Right cardiac atrium (tissue), 5 donors: ENCODE data around the gene PASK. TPM values are rescaled to one million over a fixed set of nuclear protein-coding genes. Genes with fewer than 3 reads are reported as not detected.

Source experiments
- ATAC-seq, 2 donors: fragments of 200-7000 bp; cut with Tn5 transposase; one replicate each; pipeline versions ENCODE4 v1.8.0 to v1.9.1; 2020; ENCODE audit warnings: moderate library complexity in 2 of 2, mild to moderate bottlenecking in 1 of 2
- DNase-seq, 3 donors: peaks; one replicate each; pipeline ENCODE4 v3.0.0-alpha.2; 2020
- H3K27ac ChIP-seq: one replicate; pipeline ENCODE4 v1.5.1; 2013; ENCODE audit warnings: mild to moderate bottlenecking, low read length, control low read depth, moderate library complexity
- H3K27me3 ChIP-seq: one replicate; pipeline ENCODE4 v1.6.1; 2013; ENCODE audit not compliant: control insufficient read depth, insufficient read depth
- H3K4me1 ChIP-seq: one replicate; pipeline ENCODE4 v1.6.1; 2013; ENCODE audit warnings: low read length; ENCODE audit not compliant: control insufficient read depth, insufficient read depth
- H3K4me3 ChIP-seq: one replicate; pipeline ENCODE4 v1.5.1; 2013; ENCODE audit warnings: low read length, control low read depth
- H3K9me3 ChIP-seq: one replicate; pipeline ENCODE4 v1.6.1; 2013; ENCODE audit warnings: low read length; ENCODE audit not compliant: control insufficient read depth
- WGBS: extraction: QIAGEN DNeasy Blood & Tissue Kit; methylation state at CpG from one replicate; pipeline ENCODE4 v1.1.7; 2013; 5-methylcytosine and 5-hydroxymethylcytosine counted together
- intact Hi-C, 4 donors: fragments of 100-400 bp; cut with DNase I; formaldehyde crosslinking; loops; one replicate each; pipeline versions ENCODE4 v1.11.0 to v1.14.0; 2022 to 2023
- polyA plus RNA-seq: library from polyadenylated mRNA; stranded (reverse); fragments of 200-250 nt; gene quantifications from one replicate; pipeline ENCODE4 v1.2.3, GENCODE V29; 2013
- total RNA-seq, 4 donors: library from RNA; stranded (reverse); fragmentation: NEBNext Ultra II Directional; extraction: Animal tissue kit (Norgen Biotek cat#: 25700); gene quantifications; one replicate each; pipeline ENCODE4 v1.2.1, GENCODE V29; 2021
- donor health status: healthy with polysubstance abuse.
- donor health status: DM: no; HTN: yes; CAD: no.
- donor health status: DM: no; HTN: no; CAD: no.
- donor health status: DM: no; HTN: yes; CAD: no; lungs with severe emphysema.
- donor health status: DM: yes; HTN: yes; CAD: no.

The PASK gene
- total and polyA plus RNA-seq, 5 donors = 1.1 to 5.3 (median 2.9) TPM

DNA sequence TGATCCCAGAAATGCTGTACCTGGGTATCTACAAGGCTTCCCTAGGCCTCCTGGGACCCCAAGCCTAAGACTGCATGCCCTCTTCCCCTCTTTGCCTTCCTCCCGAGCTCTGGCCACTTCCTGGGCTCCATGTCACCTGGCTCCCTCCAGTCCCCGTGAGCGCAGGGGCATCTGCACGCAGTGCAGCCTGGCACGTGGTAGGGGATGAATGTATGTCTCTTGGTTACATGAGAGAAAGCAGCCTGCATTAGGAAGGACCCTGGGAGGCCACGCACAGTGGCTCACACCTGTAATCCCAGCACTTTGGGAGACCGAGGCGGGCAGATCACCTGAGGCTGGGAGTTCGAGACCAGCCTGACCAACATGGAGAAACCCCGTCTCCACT, 15.8 kb downstream of the PASK start:
- Histone ChIP-seq H3K27me3 (no peaks in the 10 kb centered on the region), H3K9me3 (no peaks in the 10 kb centered on the region), H3K4me1 (no peaks in the 10 kb centered on the region), H3K4me3 (no peak overlapping the region), H3K27ac (no peak overlapping the region)
- 97% methylated on average over 10 of the region's 10 CpGs for WGBS
- DNase-seq = peak in 1 of 3 donors; percentile 1
- intact Hi-C loops = no loop called here
- no peak for ATAC-seq

DNA sequence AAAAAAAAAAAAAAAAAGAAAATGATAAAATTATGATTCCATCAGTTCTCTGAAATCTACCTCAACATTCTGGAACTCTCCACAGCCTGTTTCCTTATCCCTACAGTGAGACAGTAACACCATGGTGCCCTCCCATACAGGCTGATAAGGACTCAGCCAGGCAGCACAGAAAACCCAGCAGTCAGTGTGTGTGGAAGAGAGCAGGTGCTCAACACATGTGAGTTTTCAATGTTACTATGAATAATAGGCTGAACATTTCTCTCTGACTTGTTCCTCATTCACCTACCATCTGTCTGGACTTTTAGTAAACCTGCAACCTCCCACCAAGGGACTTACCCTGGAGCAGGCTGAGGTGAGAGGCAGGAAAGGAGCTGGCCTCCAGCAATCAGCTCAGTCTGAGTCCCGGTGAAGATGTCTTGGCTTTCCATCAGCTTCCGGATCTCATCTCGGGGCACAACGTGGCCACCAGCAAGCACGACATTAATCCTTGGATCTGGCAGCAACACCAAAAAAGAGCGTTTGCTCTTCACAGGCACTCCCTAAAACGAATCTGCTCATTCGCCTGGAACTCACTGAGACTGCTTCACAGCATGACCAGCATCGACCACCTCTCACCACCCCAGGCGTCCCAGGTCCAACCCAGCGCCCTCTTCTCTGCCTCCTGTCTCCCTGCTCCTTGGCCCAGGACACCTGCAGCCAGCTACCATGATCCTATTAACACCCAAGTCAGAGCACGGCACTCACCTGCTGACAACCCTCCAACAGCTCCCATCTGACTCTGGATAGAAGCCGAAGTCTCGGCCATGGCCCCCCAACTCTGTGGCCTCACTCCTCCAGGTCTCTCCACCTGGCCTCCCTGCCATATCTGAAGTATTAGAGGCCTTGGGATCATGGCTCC, 16.5 kb downstream of the PASK start:
- Histone ChIP-seq H3K9me3 (no peaks in the 10 kb centered on the region), H3K27ac (no peak overlapping the region), H3K4me3 (no peak overlapping the region), H3K4me1 (no peaks in the 10 kb centered on the region), H3K27me3 (no peaks in the 10 kb centered on the region)
- WGBS = 96% methylated on average over 14 of the region's 14 CpGs
- DNase-seq (peak in 1 of 3 donors; percentile 2), ATAC-seq (no peak)
- intact Hi-C loops = no loop called here

DNA sequence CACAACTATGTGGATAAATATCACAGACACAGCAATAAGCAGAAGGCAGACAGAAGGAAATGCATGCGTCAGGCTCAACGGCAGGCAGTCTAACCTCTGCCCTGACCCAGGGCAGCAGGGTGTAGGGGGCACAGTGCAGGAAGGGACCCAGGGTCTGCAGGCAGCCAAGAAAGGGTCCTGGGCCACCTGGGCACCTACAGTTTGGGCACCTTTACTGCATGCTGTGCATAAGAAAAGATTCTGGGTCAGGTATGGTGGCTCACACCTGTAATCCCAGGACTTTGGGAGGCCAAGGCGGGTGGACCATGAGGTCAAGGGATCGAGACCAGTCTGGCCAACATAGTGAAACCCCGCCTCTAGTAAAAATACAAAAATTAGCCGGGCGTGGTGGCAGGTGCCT, 17.7 kb downstream of the PASK start:
- H3K9me3 ChIP-seq = no peaks in the 10 kb centered on the region
- 97% methylated on average over 7 of the region's 7 CpGs for WGBS
- H3K4me1 ChIP-seq = no peaks in the 10 kb centered on the region
- intact Hi-C loops = no loop called here
- no peak overlapping the region for H3K4me3 ChIP-seq
- H3K27ac ChIP-seq = no peak overlapping the region
- H3K27me3 ChIP-seq = no peaks in the 10 kb centered on the region
- ATAC-seq (no peak), DNase-seq (no peak)

DNA sequence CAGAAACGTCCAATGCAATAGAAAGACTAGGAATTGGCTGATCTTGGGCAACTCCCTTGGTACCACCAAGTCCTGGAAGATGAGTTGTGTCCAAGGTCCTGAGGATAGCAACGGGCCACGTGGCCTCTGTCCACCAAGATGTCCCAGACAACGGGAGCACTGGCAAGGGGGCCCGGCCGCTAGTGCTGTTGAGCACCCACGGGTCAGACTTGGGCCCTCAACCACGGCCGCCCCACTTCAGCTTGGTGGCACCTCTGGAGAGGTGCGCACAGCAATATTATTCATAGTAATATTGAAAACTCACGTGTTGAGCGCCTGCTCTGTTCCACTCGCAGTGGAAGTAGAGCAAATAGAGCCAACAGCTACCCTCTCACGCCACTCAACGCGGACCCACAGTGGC, 19.0 kb downstream of the PASK start:
- no peak for ATAC-seq
- H3K9me3 ChIP-seq = no peaks in the 10 kb centered on the region
- H3K4me3 ChIP-seq = no peak overlapping the region
- 92% methylated on average over 16 of the region's 16 CpGs for WGBS
- H3K27ac ChIP-seq = no peak overlapping the region
- intact Hi-C loops = no loop called here
- H3K27me3 ChIP-seq = no peaks in the 10 kb centered on the region
- no peaks in the 10 kb centered on the region for H3K4me1 ChIP-seq
- peak in 2 of 3 donors; percentile 9 to 50 for DNase-seq

DNA sequence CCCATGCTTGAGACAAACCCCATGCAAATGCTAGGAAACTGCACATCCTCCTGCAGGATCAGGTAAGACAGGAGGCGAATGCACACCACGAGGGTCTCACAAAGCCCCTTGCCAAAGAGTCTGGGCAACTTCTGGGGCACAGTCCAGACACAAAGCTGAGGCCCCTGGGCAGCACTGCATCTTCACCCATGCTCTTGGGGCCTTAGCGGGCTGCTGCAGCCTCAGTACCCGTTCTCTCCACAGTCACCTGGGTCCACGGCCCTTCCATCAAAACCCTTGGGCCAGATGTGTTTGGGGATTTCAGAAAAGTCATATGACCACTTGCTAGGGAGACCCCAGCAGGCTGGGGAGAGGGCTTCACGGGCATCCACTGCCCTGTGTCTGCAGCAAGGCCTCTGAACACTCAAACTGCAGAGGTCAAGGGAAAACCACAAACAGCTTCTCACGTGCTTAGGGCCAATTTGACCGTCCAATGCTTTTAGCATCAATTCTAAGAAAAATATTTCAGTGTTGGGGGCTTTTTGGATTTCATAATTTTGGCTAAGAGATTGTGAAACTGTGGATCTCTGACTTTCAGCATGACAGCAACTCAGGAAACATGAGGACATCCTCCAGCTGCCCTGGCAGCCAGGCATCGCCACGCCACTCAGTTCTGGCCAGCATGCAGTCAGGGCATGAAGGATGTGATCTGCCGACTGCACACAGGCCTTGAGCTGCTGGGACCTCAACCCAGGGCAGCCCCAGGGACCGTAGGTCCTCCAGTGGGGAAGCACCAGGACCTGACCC, 20.0 kb downstream of the PASK start:
- WGBS = 88% methylated on average over 12 of the region's 12 CpGs
- H3K27ac ChIP-seq = no peak overlapping the region
- ATAC-seq (no peak), DNase-seq (peak in 1 of 3 donors; percentile 4)
- H3K27me3 ChIP-seq = no peaks in the 10 kb centered on the region
- no peaks in the 10 kb centered on the region for H3K4me1 ChIP-seq
- intact Hi-C loops = no loop called here
- no peaks in the 10 kb centered on the region for H3K9me3 ChIP-seq
- no peak overlapping the region for H3K4me3 ChIP-seq

DNA sequence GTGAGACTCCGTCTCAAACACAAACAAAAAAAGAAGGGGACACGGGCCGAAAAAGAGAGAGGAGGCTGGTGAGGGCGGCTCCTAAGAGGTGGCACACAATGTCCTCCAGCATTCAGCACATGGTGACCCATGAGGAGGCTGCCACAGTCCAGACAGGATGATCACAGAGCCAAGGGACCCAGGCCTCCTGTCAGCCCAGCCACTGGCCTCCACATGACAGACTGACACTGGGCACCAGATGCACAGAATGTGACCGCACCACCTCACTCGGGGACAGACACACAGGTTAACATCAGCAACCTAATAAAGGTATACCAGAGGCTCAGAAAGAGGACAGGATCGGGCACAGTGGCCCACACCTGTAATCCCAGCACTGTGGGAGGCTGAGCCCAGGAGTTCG, 21.0 kb downstream of the PASK start:
- DNase-seq (peak in 1 of 3 donors; percentile 6), ATAC-seq (no peak)
- no peaks in the 10 kb centered on the region for H3K9me3 ChIP-seq
- H3K27ac ChIP-seq = no peak overlapping the region
- H3K27me3 ChIP-seq = no peaks in the 10 kb centered on the region
- no peak overlapping the region for H3K4me3 ChIP-seq
- intact Hi-C loops = no loop called here
- WGBS = 95% methylated on average over 8 of the region's 8 CpGs
- no peaks in the 10 kb centered on the region for H3K4me1 ChIP-seq

DNA sequence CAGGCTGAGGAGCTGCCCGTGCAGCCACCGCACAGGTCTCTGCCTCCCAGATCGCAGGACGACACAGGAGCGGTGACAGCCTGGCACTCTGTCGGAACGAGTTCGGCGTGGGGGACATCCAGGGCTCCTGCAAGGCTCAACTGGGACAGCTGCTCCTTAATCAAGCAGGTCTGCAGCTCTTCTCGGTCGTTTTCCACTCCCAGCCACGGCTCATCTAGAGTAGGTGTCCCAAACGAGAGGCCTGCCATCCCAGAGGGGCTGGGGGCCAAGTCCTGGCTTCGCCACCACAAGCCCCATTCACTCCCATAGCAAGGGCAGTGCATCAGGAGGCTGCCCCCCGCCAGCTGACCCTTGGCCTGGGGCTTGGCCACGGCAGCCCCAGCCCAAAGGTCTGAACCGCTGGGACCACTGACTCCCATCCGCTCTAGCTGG, 22.5 kb downstream of the PASK start:
- Histone ChIP-seq H3K4me3 (no peak overlapping the region), H3K27me3 (no peaks in the 10 kb centered on the region), H3K27ac (no peak overlapping the region), H3K4me1 (no peaks in the 10 kb centered on the region), H3K9me3 (no peaks in the 10 kb centered on the region)
- 94% methylated on average over 18 of the region's 18 CpGs for WGBS
- intact Hi-C loops = no loop called here
- ATAC-seq (no peak), DNase-seq (peak in 1 of 3 donors; percentile 6)

DNA sequence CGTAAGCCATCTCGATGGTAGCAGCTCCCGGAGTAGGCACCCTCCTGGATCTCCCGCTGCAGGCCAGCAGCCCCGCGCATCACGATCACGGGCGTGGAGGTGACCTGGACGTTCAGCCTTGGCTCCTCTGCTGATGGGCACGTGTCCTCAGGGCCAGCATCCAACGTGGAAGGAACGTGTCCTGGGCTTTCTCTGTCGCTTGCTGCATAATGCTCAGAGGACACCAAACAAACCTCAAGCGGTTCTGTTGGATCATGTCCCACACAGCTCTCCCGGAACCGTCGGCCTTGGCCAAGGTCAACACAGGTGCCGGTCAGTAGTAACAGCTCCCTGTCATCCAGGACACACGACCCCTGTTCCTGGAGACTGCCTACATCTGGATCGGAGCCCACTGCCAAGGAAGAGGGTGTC, 23.1 kb downstream of the PASK start:
- WGBS = 86% methylated on average over 21 of the region's 21 CpGs
- H3K9me3 ChIP-seq = no peaks in the 10 kb centered on the region
- intact Hi-C loops = no loop called here
- H3K4me1 ChIP-seq = no peaks in the 10 kb centered on the region
- ATAC-seq = peak in 1 of 2 donors; percentile 22
- H3K4me3 ChIP-seq = no peak overlapping the region
- H3K27ac ChIP-seq = no peak overlapping the region
- H3K27me3 ChIP-seq = no peaks in the 10 kb centered on the region
- peak in 1 of 3 donors; percentile 2 for DNase-seq

DNA sequence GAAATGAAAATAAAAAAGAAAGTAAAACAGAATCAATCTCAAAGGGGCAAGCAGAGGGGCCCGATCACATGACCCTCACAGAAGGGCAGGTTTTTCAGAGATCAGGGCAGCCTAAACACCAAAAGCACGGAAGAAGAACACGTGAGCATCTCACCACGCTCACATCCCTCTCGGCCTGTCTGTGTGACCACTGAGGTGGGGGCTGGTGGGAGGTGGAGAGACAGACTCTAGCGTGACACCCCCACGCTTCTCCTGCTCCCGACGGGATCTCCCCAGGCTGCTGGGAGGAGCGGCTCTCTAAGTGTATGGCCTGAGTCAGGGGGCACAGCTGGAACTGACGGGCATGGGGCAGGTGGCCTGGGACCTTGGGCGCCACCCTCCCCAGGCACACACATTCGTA, 23.6 kb downstream of the PASK start:
- intact Hi-C loops = no loop called here
- Histone ChIP-seq H3K9me3 (no peaks in the 10 kb centered on the region), H3K27me3 (no peaks in the 10 kb centered on the region), H3K4me1 (no peaks in the 10 kb centered on the region), H3K4me3 (no peak overlapping the region), H3K27ac (no peak overlapping the region)
- peak in 1 of 2 donors; percentile 25 for ATAC-seq
- WGBS = 90% methylated on average over 13 of the region's 13 CpGs
- DNase-seq = peak in 1 of 3 donors; percentile 4

DNA sequence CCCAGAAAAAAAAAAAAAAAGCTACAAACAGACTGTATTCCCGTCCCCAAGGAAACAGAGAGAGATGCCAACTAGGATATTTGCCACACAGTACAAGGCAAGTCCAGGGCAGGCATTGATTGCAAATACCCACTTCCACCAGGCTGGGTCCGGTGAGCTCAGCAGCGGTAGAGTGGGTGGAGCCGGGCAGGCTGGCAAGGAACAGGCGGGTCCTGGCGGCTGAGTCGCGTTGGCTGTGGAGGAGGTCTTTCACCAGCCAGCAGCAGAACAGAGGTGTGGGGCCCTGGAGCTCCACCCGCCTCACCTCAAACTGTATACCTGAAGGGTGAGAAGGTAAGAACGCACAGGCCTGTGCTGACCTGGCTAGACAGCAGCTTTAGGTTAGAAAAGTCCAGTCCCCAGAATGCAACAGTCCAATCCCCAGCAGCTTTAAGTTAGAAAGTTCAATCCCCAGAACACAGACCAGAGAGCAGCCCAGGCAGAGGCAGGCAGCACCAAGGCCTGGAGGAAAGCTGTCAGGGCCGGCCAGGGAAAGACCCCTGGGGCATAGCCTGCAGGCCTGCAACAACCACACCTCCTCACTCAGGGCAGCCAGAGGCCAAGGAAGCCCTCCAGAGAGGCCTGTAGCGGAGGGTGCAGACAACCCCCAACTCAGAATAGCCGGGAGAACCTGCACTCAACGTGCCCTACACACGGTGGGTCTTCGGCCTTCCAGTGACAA, 25.3 kb downstream of the PASK start:
- Histone ChIP-seq H3K27ac (no peak overlapping the region), H3K4me3 (no peak overlapping the region), H3K27me3 (no peaks in the 10 kb centered on the region), H3K4me1 (no peaks in the 10 kb centered on the region), H3K9me3 (no peaks in the 10 kb centered on the region)
- DNase-seq = peak in 1 of 3 donors; percentile 13
- intact Hi-C loops = no loop called here
- 90% methylated on average over 16 of the region's 16 CpGs for WGBS
- ATAC-seq = no peak
